CD4-positive, alpha-beta T cell (primary cell): Measurements from ENCODE around the gene RTN4IP1. TPM values are rescaled to one million over a fixed set of nuclear protein-coding genes. Genes with fewer than 3 reads are reported as not detected.
"Not testable (repeated sequence)": the region's sequence is repeated elsewhere in the genome, so short reads cannot be mapped to it uniquely, and the experiment has no call there.

ENCODE experiments used
- ATAC-seq: fragments of 200-7000 bp; cut with Tn5 transposase; one replicate; pipeline ENCODE4 v1.10.0; 2022; ENCODE audit warnings: mild to moderate bottlenecking; ENCODE audit not compliant: poor library complexity
- CTCF ChIA-PET: fragments of 350-600 bp; sonication (Branson Sonifier 250); formaldehyde crosslinking; loops from one replicate; lab custom pipeline; 2021; ENCODE audit warnings: antibody characterized with exemption, inconsistent platforms; lab: Charles Lee
- POLR2A ChIA-PET: fragments of 350-600 bp; sonication (Branson Sonifier 250); formaldehyde crosslinking; loops from one replicate; lab custom pipeline; 2021; ENCODE audit warnings: antibody characterized with exemption, inconsistent platforms; lab: Charles Lee
- DNase-seq, 14 experiments: peaks; one replicate each; pipeline ENCODE4 v3.0.0-alpha.2; 2013 to 2020; ENCODE audit warnings: mixed read lengths in 2 of 14
- H3K27ac ChIP-seq, 2 donors: one replicate each; pipeline versions ENCODE4 v1.5.1 to v1.7.0; 2013; ENCODE audit warnings: low read length in 2 of 2, low read depth in 1 of 2, mild to moderate bottlenecking in 1 of 2
- H3K27me3 ChIP-seq, 2 experiments: 1 replicate in 1 of 2; 2 replicates in 1 of 2; pipeline versions ENCODE4 v1.6.1 to v1.7.0; 2013; ENCODE audit warnings: low read length in 2 of 2, control low read depth in 1 of 2, mild to moderate bottlenecking in 1 of 2, moderate library complexity in 1 of 2; ENCODE audit not compliant: insufficient read depth in 2 of 2, control insufficient read depth in 1 of 2
- H3K36me3 ChIP-seq: one replicate; pipeline ENCODE4 v1.6.1; 2013; ENCODE audit warnings: low read length, control low read depth; ENCODE audit not compliant: insufficient read depth
- H3K4me1 ChIP-seq: one replicate; pipeline ENCODE4 v1.6.1; 2013; ENCODE audit warnings: low read length, control low read depth; ENCODE audit not compliant: insufficient read depth
- H3K4me3 ChIP-seq: one replicate; pipeline ENCODE4 v1.5.1; 2013; ENCODE audit warnings: mild to moderate bottlenecking, low read length, moderate library complexity
- H3K9me3 ChIP-seq, 2 experiments: 1 replicate in 1 of 2; 2 replicates in 1 of 2; pipeline versions ENCODE4 v1.6.1 to v1.7.0; 2013; ENCODE audit warnings: low read length in 2 of 2, mild to moderate bottlenecking in 2 of 2, control low read depth in 1 of 2, moderate library complexity in 1 of 2; ENCODE audit not compliant: control insufficient read depth in 1 of 2, insufficient read depth in 1 of 2
- H3K27ac Mint-ChIP-seq: one replicate; pipeline ENCODE4 v1.8.0; 2020; ENCODE audit warnings: mixed read lengths
- H3K27me3 Mint-ChIP-seq: one replicate; pipeline ENCODE4 v1.8.0; 2021; ENCODE audit warnings: mixed read lengths
- H3K36me3 Mint-ChIP-seq: one replicate; pipeline ENCODE4 v1.8.0; 2021; ENCODE audit warnings: low read depth, mixed read lengths
- H3K4me1 Mint-ChIP-seq: one replicate; pipeline ENCODE4 v1.8.0; 2021; ENCODE audit warnings: low read depth, mixed read lengths
- H3K4me3 Mint-ChIP-seq: one replicate; pipeline ENCODE4 v1.8.0; 2020; ENCODE audit warnings: mild to moderate bottlenecking, mixed read lengths
- H3K9me3 Mint-ChIP-seq: one replicate; pipeline ENCODE4 v1.8.0; 2020; ENCODE audit warnings: mixed read lengths
- intact Hi-C, 2 experiments: fragments of 100-400 bp; cut with DNase I in 1 of 2; cut with micrococcal nuclease in 1 of 2; formaldehyde crosslinking; loops; one replicate each; pipeline versions ENCODE4 v1.15.1 to v1.9.0; 2023 to 2025; cut with DNase I, micrococcal nuclease
- total RNA-seq, 174 experiments: library from RNA in 2 of 174; stranded (reverse) in 2 of 174; gene quantifications; one replicate each; pipeline ENCODE4 v1.2.3 and lab custom pipeline; 2021 to 2026
- TF ChIP-seq, protein P1 (sequence below): fragments of 200-600 bp; IDR thresholded peaks from one replicate; pipeline ENCODE4 v1.8.0; 2022; ENCODE audit warnings: antibody characterized with exemption, mild to moderate bottlenecking

Gene RTN4IP1
- total RNA-seq, 2 experiments from 2014 or later: 2.4 to 2.5 TPM

DNA sequence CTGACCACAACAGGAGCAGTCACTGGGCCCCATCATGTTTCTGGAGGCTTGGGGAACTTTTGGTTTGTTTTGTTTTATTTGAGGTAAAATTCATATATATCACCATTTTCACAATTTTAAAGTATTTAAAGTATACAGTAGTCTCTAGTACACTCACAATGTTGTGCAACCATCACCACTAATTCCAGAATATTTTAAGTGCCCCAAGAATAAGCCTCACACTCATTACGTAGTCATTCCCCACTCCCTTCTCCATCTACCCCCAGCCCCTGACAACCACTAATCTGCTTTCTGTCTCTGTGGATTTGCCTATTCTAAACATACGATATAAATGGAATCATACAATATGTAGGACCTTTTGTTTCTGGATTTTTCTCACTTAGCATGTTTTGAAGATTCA lies 29.0 kb downstream of the RTN4IP1 start:
- TF ChIP-seq, protein P1, sequence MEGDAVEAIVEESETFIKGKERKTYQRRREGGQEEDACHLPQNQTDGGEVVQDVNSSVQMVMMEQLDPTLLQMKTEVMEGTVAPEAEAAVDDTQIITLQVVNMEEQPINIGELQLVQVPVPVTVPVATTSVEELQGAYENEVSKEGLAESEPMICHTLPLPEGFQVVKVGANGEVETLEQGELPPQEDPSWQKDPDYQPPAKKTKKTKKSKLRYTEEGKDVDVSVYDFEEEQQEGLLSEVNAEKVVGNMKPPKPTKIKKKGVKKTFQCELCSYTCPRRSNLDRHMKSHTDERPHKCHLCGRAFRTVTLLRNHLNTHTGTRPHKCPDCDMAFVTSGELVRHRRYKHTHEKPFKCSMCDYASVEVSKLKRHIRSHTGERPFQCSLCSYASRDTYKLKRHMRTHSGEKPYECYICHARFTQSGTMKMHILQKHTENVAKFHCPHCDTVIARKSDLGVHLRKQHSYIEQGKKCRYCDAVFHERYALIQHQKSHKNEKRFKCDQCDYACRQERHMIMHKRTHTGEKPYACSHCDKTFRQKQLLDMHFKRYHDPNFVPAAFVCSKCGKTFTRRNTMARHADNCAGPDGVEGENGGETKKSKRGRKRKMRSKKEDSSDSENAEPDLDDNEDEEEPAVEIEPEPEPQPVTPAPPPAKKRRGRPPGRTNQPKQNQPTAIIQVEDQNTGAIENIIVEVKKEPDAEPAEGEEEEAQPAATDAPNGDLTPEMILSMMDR: no peak
- no peak overlapping the region for H3K27ac Mint-ChIP-seq
- POLR2A ChIA-PET: interaction anchor here (0.5 kb wide), 1 partner anchor 404 kb away, joined by 4 read pairs; no protein-coding TSS in a partner anchor
- no peaks in the 10 kb centered on the region for H3K9me3 Mint-ChIP-seq
- ATAC-seq: no peak
- CTCF ChIA-PET: no interaction called here
- no peaks in the 10 kb centered on the region for H3K4me1 ChIP-seq
- no peak overlapping the region for H3K4me3 Mint-ChIP-seq
- intact Hi-C loops: loop anchor here in 1 of 2 experiments (10.0 kb wide), 1 partner anchor 394 kb away; no protein-coding TSS in a partner anchor
- H3K36me3 Mint-ChIP-seq: peaks cover 58% of the 10 kb centered on the region
- no peaks in the 10 kb centered on the region for H3K27me3 Mint-ChIP-seq
- H3K4me1 Mint-ChIP-seq: no peaks in the 10 kb centered on the region
- no peak overlapping the region for H3K27ac ChIP-seq
- no peaks in the 10 kb centered on the region for H3K9me3 ChIP-seq
- no peaks in the 10 kb centered on the region for H3K27me3 ChIP-seq
- H3K4me3 ChIP-seq: no peak overlapping the region
- DNase-seq: no peak
- peaks cover 7% of the 10 kb centered on the region for H3K36me3 ChIP-seq

DNA sequence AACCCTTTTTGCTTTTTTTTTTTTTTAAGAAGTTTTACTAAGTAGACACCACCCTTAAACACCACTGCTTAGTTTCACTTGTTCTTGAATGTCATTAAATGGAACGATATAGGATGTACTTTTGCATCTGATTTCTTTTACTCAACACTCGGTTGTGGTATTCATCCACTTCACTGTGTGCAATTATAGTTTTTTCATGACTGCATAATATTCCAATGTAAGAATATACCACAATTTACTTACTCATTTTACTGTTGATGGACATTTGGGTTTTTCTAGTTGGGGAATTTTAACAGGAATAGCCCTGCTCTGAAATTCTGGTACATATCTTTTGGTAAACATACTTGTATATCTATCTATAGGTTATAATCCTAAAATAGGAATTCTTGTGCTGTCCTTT lies 29.9 kb downstream of the RTN4IP1 start:
- no peak overlapping the region for H3K4me3 Mint-ChIP-seq
- no peak overlapping the region for H3K27ac ChIP-seq

DNA sequence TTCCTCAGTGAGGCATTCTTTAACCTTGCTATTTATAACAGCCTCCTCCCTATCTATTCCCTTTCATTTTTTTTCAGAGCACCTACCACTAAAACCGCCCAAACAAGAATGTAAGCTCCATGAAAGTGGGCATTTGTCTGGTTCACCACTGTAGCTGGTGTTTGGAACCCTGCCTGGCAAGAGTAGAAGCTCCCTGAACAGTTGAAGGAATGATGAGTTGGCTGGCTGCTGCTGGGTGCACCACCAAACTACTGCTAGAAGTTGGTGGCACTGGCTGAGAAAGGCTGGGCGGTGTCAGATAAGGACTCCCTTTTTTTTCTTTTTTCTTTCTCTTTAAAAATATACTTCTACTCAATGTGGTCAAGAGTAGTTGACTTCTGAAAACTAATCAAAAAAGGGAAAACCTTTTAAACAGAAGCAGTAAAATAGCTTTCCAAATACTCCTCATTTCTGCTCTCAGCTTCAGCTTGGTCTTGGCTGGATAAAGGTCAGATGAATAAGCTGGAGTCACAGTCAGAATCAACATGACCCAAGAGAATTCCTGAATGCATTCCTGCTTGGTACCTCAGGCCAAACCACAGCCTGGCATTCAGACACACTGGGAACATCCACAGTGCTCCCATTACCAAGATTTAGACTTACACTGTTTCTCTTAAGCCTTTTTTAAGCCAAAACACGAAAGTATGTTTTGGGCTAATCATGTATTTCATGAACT lies 38.0 kb downstream of the RTN4IP1 start:
- H3K4me3 Mint-ChIP-seq: no peak overlapping the region
- intact Hi-C loops: no loop called here
- Histone ChIP-seq H3K27me3 (no peaks in the 10 kb centered on the region), H3K4me3 (no peak overlapping the region), H3K9me3 (no peaks in the 10 kb centered on the region), H3K27ac (no peak overlapping the region), H3K36me3 (peaks cover 14% of the 10 kb centered on the region), H3K4me1 (no peaks in the 10 kb centered on the region)
- CTCF ChIA-PET: no interaction called here
- no peak for ATAC-seq
- no peak overlapping the region for H3K27ac Mint-ChIP-seq
- H3K36me3 Mint-ChIP-seq: peaks cover 41% of the 10 kb centered on the region
- H3K9me3 Mint-ChIP-seq: no peaks in the 10 kb centered on the region
- POLR2A ChIA-PET: no interaction called here
- no peaks in the 10 kb centered on the region for H3K4me1 Mint-ChIP-seq
- H3K27me3 Mint-ChIP-seq: no peaks in the 10 kb centered on the region
- TF ChIP-seq, protein P1: no peak
- no peak for DNase-seq

More for the DNA sequence above, 29.9 kb downstream of the RTN4IP1 start:
- intact Hi-C loops: no loop called here
- H3K27ac Mint-ChIP-seq: no peak overlapping the region
- Histone ChIP-seq H3K9me3 (no peaks in the 10 kb centered on the region), H3K27me3 (no peaks in the 10 kb centered on the region), H3K36me3 (peaks cover 4% of the 10 kb centered on the region), H3K4me3 (no peak overlapping the region), H3K4me1 (no peaks in the 10 kb centered on the region)
- no peaks in the 10 kb centered on the region for H3K9me3 Mint-ChIP-seq
- TF ChIP-seq, protein P1: no peak
- POLR2A ChIA-PET: no interaction called here
- ATAC-seq: no peak
- no peak for DNase-seq
- H3K36me3 Mint-ChIP-seq: peaks cover 52% of the 10 kb centered on the region
- no peaks in the 10 kb centered on the region for H3K4me1 Mint-ChIP-seq
- no peaks in the 10 kb centered on the region for H3K27me3 Mint-ChIP-seq
- CTCF ChIA-PET: no interaction called here

DNA sequence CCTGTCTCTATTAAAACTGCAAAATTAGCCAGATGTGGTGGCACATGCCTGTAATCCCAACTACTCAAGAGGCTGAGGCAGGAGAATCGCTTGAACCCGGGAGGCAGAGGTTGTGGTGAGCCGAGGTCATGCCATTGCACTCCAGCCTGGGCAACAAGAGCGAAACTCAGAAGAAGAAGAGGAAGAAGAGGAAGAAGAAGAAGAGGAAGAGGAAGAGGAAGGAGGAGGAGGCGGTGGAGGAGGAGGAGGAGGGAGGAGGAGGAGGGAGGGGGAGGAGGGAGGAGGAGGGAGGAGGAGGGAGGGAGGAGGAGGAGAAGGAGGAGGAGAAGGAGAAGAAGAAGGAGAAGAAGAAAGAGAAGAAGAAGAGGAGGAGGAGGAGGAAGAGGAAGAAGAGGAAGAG lies 40.4 kb downstream of the RTN4IP1 start:
- CTCF ChIA-PET, H3K4me1 Mint-ChIP-seq, POLR2A ChIA-PET, H3K27ac ChIP-seq, ATAC-seq, H3K27me3 ChIP-seq, H3K9me3 ChIP-seq, H3K9me3 Mint-ChIP-seq, DNase-seq, H3K27ac Mint-ChIP-seq, H3K4me1 ChIP-seq, H3K4me3 ChIP-seq, intact Hi-C loops, H3K27me3 Mint-ChIP-seq, H3K4me3 Mint-ChIP-seq: not testable (repeated sequence)
- H3K36me3 ChIP-seq: peaks cover 19% of the 10 kb centered on the region
- peaks cover 63% of the 10 kb centered on the region for H3K36me3 Mint-ChIP-seq
